ENCODE results near the gene CLTCL1. TPM values are rescaled to one million over a fixed set of nuclear protein-coding genes. Genes with fewer than 3 reads are reported as not detected.

Gene CLTCL1
- total RNA-seq, 1 donor from 2014 or later = 5.4 TPM

GRCh38 chr22:19277785-19278184 is 13.7 kb downstream of the CLTCL1 start:
- no peak for DNase-seq (ENCODE audit: extremely low spot score in 2 of 2)
- Histone ChIP-seq H3K27ac (no peak overlapping the region), H3K4me1 (no peaks in the 10 kb centered on the region), H3K27me3 (no peaks in the 10 kb centered on the region), H3K36me3 (no peaks in the 10 kb centered on the region), H3K9me3 (no peaks in the 10 kb centered on the region), H3K4me3 (no peak overlapping the region)
- intact Hi-C loops (cut with DNase I) = no loop called here
- TF ChIP-seq CTCF (IDR thresholded peaks at IDR 0.05) = no peak
- TF ChIP-seq POLR2A (IDR thresholded peaks at IDR 0.05) = no peak
- no peak for TF ChIP-seq POLR2AphosphoS5 (IDR thresholded peaks at IDR 0.05; ENCODE audit: insufficient read depth in 1 of 2, low read depth in 1 of 2)

- Histone ChIP-seq H3K4me3 (no peak overlapping the region), H3K36me3 (no peaks in the 10 kb centered on the region), H3K4me1 (no peaks in the 10 kb centered on the region), H3K9me3 (no peaks in the 10 kb centered on the region), H3K27me3 (no peaks in the 10 kb centered on the region), H3K27ac (no peak overlapping the region)
- TF ChIP-seq CTCF (IDR thresholded peaks at IDR 0.05) (no peak), POLR2AphosphoS5 (IDR thresholded peaks at IDR 0.05; ENCODE audit: insufficient read depth in 1 of 2, low read depth in 1 of 2) (no peak), POLR2A (IDR thresholded peaks at IDR 0.05) (no peak)
- intact Hi-C loops (cut with DNase I) = no loop called here
- DNase-seq (ENCODE audit: extremely low spot score in 2 of 2) = no peak
Measured at GRCh38 chr22:19275919-19276600, 15.5 kb downstream of the CLTCL1 start.

- DNase-seq (ENCODE audit: extremely low spot score in 2 of 2) = no peak
Measured at GRCh38 chr22:19275513-19275912, 16.0 kb downstream of the CLTCL1 start.

GRCh38 chr22:19275104-19275503 is 16.4 kb downstream of the CLTCL1 start:
- TF ChIP-seq CTCF (IDR thresholded peaks at IDR 0.05) (no peak), POLR2A (IDR thresholded peaks at IDR 0.05) (no peak), POLR2AphosphoS5 (IDR thresholded peaks at IDR 0.05; ENCODE audit: insufficient read depth in 1 of 2, low read depth in 1 of 2) (no peak)
- Histone ChIP-seq H3K27me3 (no peaks in the 10 kb centered on the region), H3K4me3 (no peak overlapping the region), H3K27ac (no peak overlapping the region), H3K4me1 (no peaks in the 10 kb centered on the region), H3K9me3 (no peaks in the 10 kb centered on the region), H3K36me3 (no peaks in the 10 kb centered on the region)
- DNase-seq (ENCODE audit: extremely low spot score in 2 of 2) = no peak
- intact Hi-C loops (cut with DNase I) = no loop called here

More at GRCh38 chr22:19275513-19275912, 16.0 kb downstream of the CLTCL1 start:
- H3K4me1 ChIP-seq = no peaks in the 10 kb centered on the region
- intact Hi-C loops (cut with DNase I) = no loop called here
- no peak for TF ChIP-seq POLR2A (IDR thresholded peaks at IDR 0.05)
- H3K27me3 ChIP-seq = no peaks in the 10 kb centered on the region
- H3K27ac ChIP-seq = no peak overlapping the region
- no peak overlapping the region for H3K4me3 ChIP-seq
- no peaks in the 10 kb centered on the region for H3K9me3 ChIP-seq
- no peaks in the 10 kb centered on the region for H3K36me3 ChIP-seq

GRCh38 chr22:19271856-19272535 is 19.5 kb downstream of the CLTCL1 start:
- TF ChIP-seq CTCF (IDR thresholded peaks at IDR 0.05) = no peak
- intact Hi-C loops (cut with DNase I) = no loop called here
- H3K9me3 ChIP-seq = no peaks in the 10 kb centered on the region
- no peak overlapping the region for H3K4me3 ChIP-seq
- H3K36me3 ChIP-seq = no peaks in the 10 kb centered on the region
- H3K27ac ChIP-seq = no peak overlapping the region
- DNase-seq (ENCODE audit: extremely low spot score in 2 of 2) = no peak
- H3K4me1 ChIP-seq = no peaks in the 10 kb centered on the region
- no peaks in the 10 kb centered on the region for H3K27me3 ChIP-seq
